Measurements from ENCODE around the gene RING1. TPM values are rescaled to one million over a fixed set of nuclear protein-coding genes. Genes with fewer than 3 reads are reported as not detected.

The RING1 gene
- total RNA-seq, result 24.7 and 25.6 TPM in 2 replicates

GRCh38 chr6:33208091-33208967 lies at the start of gene RING1:
Gene RING1, plus strand, starts transcription at chr6:33208500. Its CDS starts 323 bp downstream, at chr6:33208823.

GRCh38 chr6:33192105-33192646 lies 16.1 kb upstream of the RING1 start, which contains the start of gene COL11A2:
Gene COL11A2, minus strand, starts transcription at chr6:33192467. Its CDS starts 227 bp downstream, at chr6:33192240.

DNA sequence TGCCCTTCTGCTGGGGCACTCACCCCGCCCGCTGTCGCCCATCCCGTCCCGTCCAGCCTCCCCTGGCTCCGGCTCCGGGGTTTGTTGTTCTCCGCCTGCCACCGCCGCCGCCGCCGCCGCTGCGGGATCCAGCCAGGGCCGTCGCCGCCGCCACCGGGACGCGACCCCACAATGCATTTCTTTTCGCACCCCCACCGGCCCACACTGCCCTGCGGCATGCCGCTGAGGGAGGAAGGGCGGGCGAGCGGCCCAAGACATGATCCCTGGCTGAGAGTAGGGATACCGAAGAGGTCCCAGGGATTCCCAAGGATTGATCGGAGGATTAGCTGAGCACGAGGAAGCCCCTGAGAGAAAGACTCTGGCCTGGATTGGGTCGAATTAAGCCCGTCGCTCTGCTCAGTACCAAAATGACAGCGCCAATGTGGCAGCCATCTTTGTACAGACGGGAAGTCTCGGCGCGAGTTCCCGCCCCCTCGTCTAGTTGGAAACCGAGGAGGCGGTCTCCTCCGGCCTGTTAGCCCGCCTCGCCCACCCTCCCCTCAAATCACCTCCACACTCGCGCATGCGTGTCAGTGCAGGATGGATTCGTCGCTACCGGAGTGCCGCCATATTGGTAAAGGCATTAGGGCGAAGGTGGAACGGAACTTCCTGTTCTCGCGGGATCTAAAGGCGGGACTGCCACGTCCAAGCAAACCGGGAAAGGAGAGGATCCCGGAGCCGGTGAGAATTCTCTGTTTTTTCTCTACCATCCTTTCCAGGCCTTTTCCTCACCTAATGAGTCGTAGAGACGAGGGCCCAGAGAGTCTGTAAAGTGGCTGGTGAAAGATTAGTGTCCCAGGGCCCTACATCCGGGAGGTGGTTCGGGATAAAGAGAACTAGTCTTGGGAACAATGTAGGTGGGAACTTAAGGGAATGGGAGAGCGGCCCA lies 7.8 kb upstream of the RING1 start, which contains the start of the genes RXRB and SLC39A7:
Gene RXRB (minus strand): TSS at position 447 of the 928 bp plus-strand sequence. CDS start 189 bp downstream, at position 258.
Gene SLC39A7 (plus strand): TSS at position 649 of the 928 bp plus-strand sequence. CDS start 379 bp downstream, outside the sequence.

GRCh38 chr6:33204415-33205190 lies 3.7 kb upstream of the RING1 start, which contains the start of gene HSD17B8:
Gene HSD17B8, plus strand, starts transcription at chr6:33204655. Its CDS starts 14 bp downstream, at chr6:33204669.

Other genes with a start within 250 kb of the RING1 start
- gene BRD2, start 239.9 kb upstream of the RING1 start, total RNA-seq, result 48.1 and 59.9 TPM in 2 replicates
- gene HLA-DOA, start 198.9 kb upstream of the RING1 start, total RNA-seq, result not detected in 2 replicates
- gene HLA-DPA1, start 134.9 kb upstream of the RING1 start, total RNA-seq, result 4.6 and 6.9 TPM in 2 replicates
- gene HLA-DPB1, start 132.5 kb upstream of the RING1 start, total RNA-seq, result 10.0 and 16.6 TPM in 2 replicates
- gene COL11A2, start 16.0 kb upstream of the RING1 start, total RNA-seq, result 0.26 and 0.33 TPM in 2 replicates
- gene RXRB, start 7.8 kb upstream of the RING1 start, total RNA-seq, result 19.8 and 24.4 TPM in 2 replicates
- 86.5 and 115 TPM in 2 replicates for gene SLC39A7, start 7.6 kb upstream of the RING1 start, total RNA-seq
- 8.2 and 9.4 TPM in 2 replicates for gene HSD17B8, start 3.8 kb upstream of the RING1 start, total RNA-seq
- gene VPS52, start 63.4 kb downstream of the RING1 start, total RNA-seq, result 29.3 and 30.0 TPM in 2 replicates
- 4,072 and 4,082 TPM in 2 replicates for gene RPS18, start 63.6 kb downstream of the RING1 start, total RNA-seq
- 4.3 and 10.0 TPM in 2 replicates for gene B3GALT4, start 68.6 kb downstream of the RING1 start, total RNA-seq
- gene WDR46, start 80.7 kb downstream of the RING1 start, total RNA-seq, result 61.7 and 63.3 TPM in 2 replicates
- 26.5 and 30.2 TPM in 2 replicates for gene PFDN6, start 81.1 kb downstream of the RING1 start, total RNA-seq
- gene RGL2, start 90.4 kb downstream of the RING1 start, total RNA-seq, result 55.5 and 57.6 TPM in 2 replicates
- gene TAPBP, start 105.6 kb downstream of the RING1 start, total RNA-seq, result 44.0 and 48.9 TPM in 2 replicates
- 14.4 and 20.3 TPM in 2 replicates for gene ZBTB22, start 109.2 kb downstream of the RING1 start, total RNA-seq
- gene DAXX, start 114.5 kb downstream of the RING1 start, total RNA-seq, result 37.4 and 54.5 TPM in 2 replicates
- gene KIFC1, start 183.3 kb downstream of the RING1 start, total RNA-seq, result 3.1 and 3.8 TPM in 2 replicates
- 10.0 and 11.5 TPM in 2 replicates for gene PHF1, start 202.5 kb downstream of the RING1 start, total RNA-seq
- gene CUTA, start 209.6 kb downstream of the RING1 start, total RNA-seq, result 51.8 and 59.5 TPM in 2 replicates
- 1.7 and 2.9 TPM in 2 replicates for gene SYNGAP1, start 211.6 kb downstream of the RING1 start, total RNA-seq
- 4.6 and 7.0 TPM in 2 replicates for gene ZBTB9, start 246.1 kb downstream of the RING1 start, total RNA-seq

All from dermis lymphatic vessel endothelial cell (primary cell).